Loucy (cell line): ENCODE results near the gene PSMC1.
A peak's percentile ranks its signal among the peaks of the same experiment; 100 is the strongest.

Experiments
- H2AFZ ChIP-seq: fragments of 200-600 bp; sonication (generic); 2 replicates; pipeline ENCODE4 v1.6.0; 2016; ENCODE audit warnings: antibody characterized with exemption, mild to moderate bottlenecking, low read length, moderate library complexity
- H3F3A ChIP-seq: fragments of 200-600 bp; 2 replicates; pipeline ENCODE4 v1.6.0; 2016; ENCODE audit warnings: antibody characterized with exemption, low read depth, mild to moderate bottlenecking
- H3K27me3 ChIP-seq: fragments of 200-600 bp; sonication (generic); 2 replicates; pipeline ENCODE4 v1.6.1; 2014; ENCODE audit warnings: low read length, mild to moderate bottlenecking; ENCODE audit not compliant: insufficient read depth, poor library complexity, severe bottlenecking
- H3K36me3 ChIP-seq: fragments of 200-600 bp; sonication (generic); 2 replicates; pipeline ENCODE4 v1.6.1; 2016; ENCODE audit warnings: low read length; ENCODE audit not compliant: insufficient read depth
- H3K4me1 ChIP-seq: fragments of 200-600 bp; sonication (generic); 2 replicates; pipeline ENCODE4 v1.5.1; 2014; ENCODE audit warnings: low read length, mild to moderate bottlenecking; ENCODE audit not compliant: insufficient read depth, poor library complexity, severe bottlenecking
- H3K4me2 ChIP-seq: fragments of 200-600 bp; sonication (generic); 2 replicates; pipeline ENCODE4 v1.6.0; 2014; ENCODE audit warnings: antibody characterized with exemption, low read length, low read depth, mild to moderate bottlenecking; ENCODE audit not compliant: poor library complexity, severe bottlenecking
- H3K4me3 ChIP-seq: fragments of 200-600 bp; sonication (generic); 2 replicates; pipeline ENCODE4 v1.5.1; 2014; ENCODE audit warnings: low read length, mild to moderate bottlenecking, mixed read lengths; ENCODE audit not compliant: poor library complexity, severe bottlenecking
- H3K79me2 ChIP-seq: fragments of 200-600 bp; sonication (generic); 2 replicates; pipeline ENCODE4 v1.6.1; 2014; ENCODE audit warnings: low read length; ENCODE audit not compliant: insufficient read depth
- H3K9ac ChIP-seq: fragments of 200-600 bp; sonication (generic); 2 replicates; pipeline ENCODE4 v1.6.0; 2014; ENCODE audit warnings: mild to moderate bottlenecking, low read depth, low read length, moderate library complexity; ENCODE audit not compliant: poor library complexity, severe bottlenecking
- H3K9me2 ChIP-seq: fragments of 200-600 bp; sonication (generic); replicated peaks from 2 replicates; pipeline ENCODE4 v1.6.1; 2016; ENCODE audit warnings: low read depth, low read length, mixed read lengths
- H3K9me3 ChIP-seq: fragments of 200-600 bp; sonication (generic); 2 replicates; pipeline ENCODE4 v1.6.1; 2014; ENCODE audit warnings: mild to moderate bottlenecking, antibody characterized with exemption, low read length, low read depth; ENCODE audit not compliant: insufficient read depth
- H4K20me1 ChIP-seq: fragments of 200-600 bp; sonication (generic); 2 replicates; pipeline ENCODE4 v1.6.0; 2014; ENCODE audit warnings: antibody characterized with exemption, low read length, mild to moderate bottlenecking; ENCODE audit not compliant: insufficient read depth, poor library complexity, severe bottlenecking
- EZH2phosphoT487 ChIP-seq: fragments of 200-600 bp; IDR thresholded peaks from 2 replicates; pipeline ENCODE4 v1.6.1; 2018; ENCODE audit warnings: antibody characterized with exemption, mild to moderate bottlenecking, moderate library complexity, borderline replicate concordance
- TF ChIP-seq, protein P1 (sequence below): fragments of 200-600 bp; sonication (generic); conservative IDR thresholded peaks from 2 replicates; pipeline ENCODE4 v1.5.1; 2014; ENCODE audit warnings: mild to moderate bottlenecking, antibody characterized with exemption, low read length

Gene PSMC1

DNA sequence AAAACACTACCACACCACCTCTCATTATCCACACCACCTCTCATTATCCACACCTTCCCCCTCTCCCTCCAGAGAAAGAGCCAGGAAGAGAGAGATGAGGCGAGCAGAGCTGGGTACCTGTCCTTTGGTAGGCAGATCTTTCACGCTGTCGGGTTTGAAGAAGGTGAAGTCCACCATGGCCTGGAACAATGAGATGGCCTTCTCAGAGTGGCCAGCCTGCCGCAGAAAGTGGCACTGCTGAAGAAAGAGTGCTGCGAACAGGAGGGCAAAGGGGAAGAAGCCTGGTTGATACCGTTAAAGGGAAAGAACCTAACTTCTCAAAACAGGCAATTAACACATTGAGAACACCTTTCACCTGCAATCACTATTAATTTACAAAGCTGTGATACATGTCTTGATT, 44.8 kb downstream of the PSMC1 start:
- H3K9me2 ChIP-seq = no peaks in the 10 kb centered on the region
- H3K9me3 ChIP-seq = no peaks in the 10 kb centered on the region
- H3K4me3 ChIP-seq = no peak overlapping the region
- H3K79me2 ChIP-seq = no peaks in the 10 kb centered on the region
- H3K9ac ChIP-seq = no peak overlapping the region
- H3K36me3 ChIP-seq = peaks cover 66% of the 10 kb centered on the region
- no peaks in the 10 kb centered on the region for H4K20me1 ChIP-seq
- H3K4me2 ChIP-seq = no peak overlapping the region
- H3F3A ChIP-seq = peaks cover 3% of the 10 kb centered on the region; the same call in 1 of the 2 replicates
- no peaks in the 10 kb centered on the region for H3K27me3 ChIP-seq
- TF ChIP-seq EZH2phosphoT487 = no peak
- TF ChIP-seq, protein P1, sequence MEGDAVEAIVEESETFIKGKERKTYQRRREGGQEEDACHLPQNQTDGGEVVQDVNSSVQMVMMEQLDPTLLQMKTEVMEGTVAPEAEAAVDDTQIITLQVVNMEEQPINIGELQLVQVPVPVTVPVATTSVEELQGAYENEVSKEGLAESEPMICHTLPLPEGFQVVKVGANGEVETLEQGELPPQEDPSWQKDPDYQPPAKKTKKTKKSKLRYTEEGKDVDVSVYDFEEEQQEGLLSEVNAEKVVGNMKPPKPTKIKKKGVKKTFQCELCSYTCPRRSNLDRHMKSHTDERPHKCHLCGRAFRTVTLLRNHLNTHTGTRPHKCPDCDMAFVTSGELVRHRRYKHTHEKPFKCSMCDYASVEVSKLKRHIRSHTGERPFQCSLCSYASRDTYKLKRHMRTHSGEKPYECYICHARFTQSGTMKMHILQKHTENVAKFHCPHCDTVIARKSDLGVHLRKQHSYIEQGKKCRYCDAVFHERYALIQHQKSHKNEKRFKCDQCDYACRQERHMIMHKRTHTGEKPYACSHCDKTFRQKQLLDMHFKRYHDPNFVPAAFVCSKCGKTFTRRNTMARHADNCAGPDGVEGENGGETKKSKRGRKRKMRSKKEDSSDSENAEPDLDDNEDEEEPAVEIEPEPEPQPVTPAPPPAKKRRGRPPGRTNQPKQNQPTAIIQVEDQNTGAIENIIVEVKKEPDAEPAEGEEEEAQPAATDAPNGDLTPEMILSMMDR = no peak
- H2AFZ ChIP-seq = no peak overlapping the region
- H3K4me1 ChIP-seq = no peaks in the 10 kb centered on the region

DNA sequence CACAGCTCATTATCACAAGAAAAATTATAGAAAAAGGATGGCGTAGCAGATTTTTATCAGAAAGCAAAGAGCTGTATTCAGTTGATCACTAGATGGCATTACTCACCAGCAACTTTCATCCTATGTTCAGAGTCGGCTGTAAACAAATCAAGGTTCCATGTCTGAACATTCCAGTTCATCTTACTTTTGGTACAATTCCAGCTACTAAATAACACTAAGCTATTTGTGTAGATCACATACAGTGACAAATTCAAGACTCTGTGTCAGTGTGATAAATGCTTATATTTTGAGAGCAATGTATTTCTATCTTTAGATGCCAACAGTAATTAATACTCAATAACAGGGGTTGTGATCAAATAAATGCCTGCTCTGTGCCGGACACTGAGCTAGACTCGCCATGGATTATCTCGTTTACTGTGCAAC, 45.3 kb downstream of the PSMC1 start:
- H3K4me1 ChIP-seq = no peaks in the 10 kb centered on the region
- TF ChIP-seq, protein P1 = peak; percentile 56
- no peak for TF ChIP-seq EZH2phosphoT487
- no peak overlapping the region for H3K4me3 ChIP-seq
- H3F3A ChIP-seq = peaks cover 3% of the 10 kb centered on the region; the same call in 1 of the 2 replicates
- peaks cover 60% of the 10 kb centered on the region for H3K36me3 ChIP-seq
- no peak overlapping the region for H2AFZ ChIP-seq
- H3K9ac ChIP-seq = no peak overlapping the region
- H3K9me3 ChIP-seq = no peaks in the 10 kb centered on the region
- H3K4me2 ChIP-seq = no peak overlapping the region
- H3K27me3 ChIP-seq = no peaks in the 10 kb centered on the region
- H3K9me2 ChIP-seq = no peaks in the 10 kb centered on the region
- no peaks in the 10 kb centered on the region for H4K20me1 ChIP-seq
- H3K79me2 ChIP-seq = no peaks in the 10 kb centered on the region

GRCh38 chr14:90302529-90303303, 46.4 kb downstream of the PSMC1 start:
- TF ChIP-seq, protein P1 = no peak
- TF ChIP-seq EZH2phosphoT487 = no peak
- H3F3A ChIP-seq = peaks cover 3% of the 10 kb centered on the region; the same call in 1 of the 2 replicates
- H3K9me2 ChIP-seq = no peaks in the 10 kb centered on the region
- no peak overlapping the region for H3K4me2 ChIP-seq
- no peak overlapping the region for H2AFZ ChIP-seq
- H4K20me1 ChIP-seq = no peaks in the 10 kb centered on the region
- H3K9ac ChIP-seq = no peak overlapping the region
- no peak overlapping the region for H3K4me3 ChIP-seq
- H3K79me2 ChIP-seq = no peaks in the 10 kb centered on the region
- H3K4me1 ChIP-seq = no peaks in the 10 kb centered on the region
- no peaks in the 10 kb centered on the region for H3K9me3 ChIP-seq
- H3K36me3 ChIP-seq = peaks cover 62% of the 10 kb centered on the region
- no peaks in the 10 kb centered on the region for H3K27me3 ChIP-seq
